ENCODE measurements around the gene RNF144A. TPM values are rescaled to one million over a fixed set of nuclear protein-coding genes. Genes with fewer than 3 reads are reported as not detected.

Gene RNF144A
- total RNA-seq, 1 donor from 2014 or later, result 39.9 TPM

DNA sequence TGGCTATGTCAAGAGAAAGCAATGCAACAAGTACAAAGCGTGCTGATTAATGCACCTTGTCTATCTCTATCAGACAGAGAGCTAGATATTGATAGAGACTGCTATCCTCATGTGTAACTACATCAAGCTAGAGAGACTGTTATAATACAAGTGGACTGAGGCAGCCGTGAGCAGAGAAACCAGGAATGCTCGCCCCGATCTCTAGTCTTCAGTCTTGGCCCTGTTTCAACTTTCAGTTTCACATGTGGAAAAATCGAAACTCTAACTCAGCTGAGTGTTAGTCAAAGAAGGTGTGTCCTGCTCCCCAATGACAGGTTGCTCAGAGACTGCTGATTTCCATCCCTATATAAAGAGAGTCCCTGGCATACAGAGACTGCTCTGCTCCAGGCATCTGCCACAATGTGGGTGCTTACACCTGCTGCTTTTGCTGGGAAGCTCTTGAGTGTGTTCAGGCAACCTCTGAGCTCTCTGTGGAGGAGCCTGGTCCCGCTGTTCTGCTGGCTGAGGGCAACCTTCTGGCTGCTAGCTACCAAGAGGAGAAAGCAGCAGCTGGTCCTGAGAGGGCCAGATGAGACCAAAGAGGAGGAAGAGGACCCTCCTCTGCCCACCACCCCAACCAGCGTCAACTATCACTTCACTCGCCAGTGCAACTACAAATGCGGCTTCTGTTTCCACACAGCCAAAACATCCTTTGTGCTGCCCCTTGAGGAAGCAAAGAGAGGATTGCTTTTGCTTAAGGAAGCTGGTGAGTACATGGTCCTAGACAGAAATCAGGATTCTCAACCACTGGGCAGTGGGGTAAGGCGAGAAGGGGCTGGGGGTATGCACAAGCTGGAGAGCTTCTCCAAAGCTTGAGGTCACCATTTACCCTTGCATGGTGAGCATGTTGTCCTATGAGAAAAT lies 39.6 kb upstream of the RNF144A start, which contains the start of gene RSAD2:
Gene RSAD2, plus strand, starts transcription at position 376 of the 903 bp plus-strand sequence. Its CDS starts 24 bp downstream, at position 400.
- peak within 1 kb of the TSS; percentile 21 for H3K27ac Mint-ChIP-seq
- no peak for TF ChIP-seq CTCF (IDR thresholded peaks at IDR 0.05; ENCODE audit: unreplicated experiment)
- peaks cover 7% of the 10 kb centered on the region for H3K36me3 Mint-ChIP-seq (ENCODE audit: insufficient read depth)
- no peaks in the 10 kb centered on the region for H3K4me1 Mint-ChIP-seq (ENCODE audit: low read depth)
- no peak within 1 kb of the TSS for H3K4me3 Mint-ChIP-seq (ENCODE audit: low read depth)
- DNase-seq (ENCODE audit: low spot score, unreplicated experiment), result no peak
- peaks cover 18% of the 10 kb centered on the region for H3K9me3 Mint-ChIP-seq (ENCODE audit: low read depth)
- no peaks in the 10 kb centered on the region for H3K27me3 Mint-ChIP-seq

- H3K4me3 Mint-ChIP-seq (ENCODE audit: low read depth), result no peak overlapping the region
- DNase-seq (ENCODE audit: low spot score, unreplicated experiment), result no peak
- H3K27ac Mint-ChIP-seq, result no peak overlapping the region
- H3K27me3 Mint-ChIP-seq, result no peaks in the 10 kb centered on the region
- peaks cover 18% of the 10 kb centered on the region for H3K9me3 Mint-ChIP-seq (ENCODE audit: low read depth)
- TF ChIP-seq CTCF (IDR thresholded peaks at IDR 0.05; ENCODE audit: unreplicated experiment), result no peak
- H3K4me1 Mint-ChIP-seq (ENCODE audit: low read depth), result no peaks in the 10 kb centered on the region
- H3K36me3 Mint-ChIP-seq (ENCODE audit: insufficient read depth), result peaks cover 7% of the 10 kb centered on the region
These were observed 38.7 kb upstream of the RNF144A start for GRCh38 chr2:6878549-6878948.

DNA sequence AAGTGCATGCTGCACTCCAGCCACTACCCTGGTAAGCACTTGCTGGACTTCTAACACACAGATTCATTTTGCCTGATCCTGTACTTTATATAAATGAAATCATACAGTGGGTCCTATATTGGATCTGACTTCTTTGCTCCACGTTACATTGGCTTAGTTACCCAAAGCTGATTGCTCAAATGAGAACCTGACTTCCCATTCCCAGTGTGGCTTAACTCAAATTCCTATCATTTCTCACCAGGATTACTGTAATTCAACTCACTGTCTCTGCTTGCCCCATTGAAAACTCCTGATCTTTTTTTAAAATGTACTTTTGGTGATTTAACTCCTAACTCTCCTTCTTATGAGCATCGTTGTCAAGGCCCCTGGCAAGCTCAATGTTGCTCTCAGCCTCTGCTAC lies 38.2 kb upstream of the RNF144A start:
- Mint-ChIP-seq H3K9me3 (ENCODE audit: low read depth) (peaks cover 16% of the 10 kb centered on the region), H3K27ac (no peak overlapping the region), H3K27me3 (no peaks in the 10 kb centered on the region)

GRCh38 chr2:6880200-6880733 lies 36.9 kb upstream of the RNF144A start:
- no peak for TF ChIP-seq CTCF (IDR thresholded peaks at IDR 0.05; ENCODE audit: unreplicated experiment)
- no peak overlapping the region for H3K4me3 Mint-ChIP-seq (ENCODE audit: low read depth)
- H3K9me3 Mint-ChIP-seq (ENCODE audit: low read depth), result peaks cover 14% of the 10 kb centered on the region
- H3K27me3 Mint-ChIP-seq, result no peaks in the 10 kb centered on the region
- H3K4me1 Mint-ChIP-seq (ENCODE audit: low read depth), result no peaks in the 10 kb centered on the region
- no peak overlapping the region for H3K27ac Mint-ChIP-seq
- H3K36me3 Mint-ChIP-seq (ENCODE audit: insufficient read depth), result peaks cover 3% of the 10 kb centered on the region
- DNase-seq (ENCODE audit: low spot score, unreplicated experiment), result no peak

More for the DNA sequence above, 38.2 kb upstream of the RNF144A start:
- Mint-ChIP-seq H3K4me3 (ENCODE audit: low read depth) (no peak overlapping the region), H3K36me3 (ENCODE audit: insufficient read depth) (peaks cover 4% of the 10 kb centered on the region), H3K4me1 (ENCODE audit: low read depth) (no peaks in the 10 kb centered on the region)
- DNase-seq (ENCODE audit: low spot score, unreplicated experiment), result no peak
- no peak for TF ChIP-seq CTCF (IDR thresholded peaks at IDR 0.05; ENCODE audit: unreplicated experiment)

- TF ChIP-seq CTCF (IDR thresholded peaks at IDR 0.05; ENCODE audit: unreplicated experiment), result no peak
- Mint-ChIP-seq H3K27ac (no peak overlapping the region), H3K4me3 (ENCODE audit: low read depth) (no peak overlapping the region), H3K4me1 (ENCODE audit: low read depth) (no peaks in the 10 kb centered on the region), H3K9me3 (ENCODE audit: low read depth) (peaks cover 14% of the 10 kb centered on the region), H3K36me3 (ENCODE audit: insufficient read depth) (peaks cover 3% of the 10 kb centered on the region), H3K27me3 (no peaks in the 10 kb centered on the region)
- DNase-seq (ENCODE audit: low spot score, unreplicated experiment), result no peak
These were observed 36.2 kb upstream of the RNF144A start for GRCh38 chr2:6881046-6881445.
